ENCODE data around the gene GNAT2. TPM values are rescaled to one million over a fixed set of nuclear protein-coding genes. Genes with fewer than 3 reads are reported as not detected.

The GNAT2 gene
- total RNA-seq, 4 donors from 2014 or later, result not detected

DNA sequence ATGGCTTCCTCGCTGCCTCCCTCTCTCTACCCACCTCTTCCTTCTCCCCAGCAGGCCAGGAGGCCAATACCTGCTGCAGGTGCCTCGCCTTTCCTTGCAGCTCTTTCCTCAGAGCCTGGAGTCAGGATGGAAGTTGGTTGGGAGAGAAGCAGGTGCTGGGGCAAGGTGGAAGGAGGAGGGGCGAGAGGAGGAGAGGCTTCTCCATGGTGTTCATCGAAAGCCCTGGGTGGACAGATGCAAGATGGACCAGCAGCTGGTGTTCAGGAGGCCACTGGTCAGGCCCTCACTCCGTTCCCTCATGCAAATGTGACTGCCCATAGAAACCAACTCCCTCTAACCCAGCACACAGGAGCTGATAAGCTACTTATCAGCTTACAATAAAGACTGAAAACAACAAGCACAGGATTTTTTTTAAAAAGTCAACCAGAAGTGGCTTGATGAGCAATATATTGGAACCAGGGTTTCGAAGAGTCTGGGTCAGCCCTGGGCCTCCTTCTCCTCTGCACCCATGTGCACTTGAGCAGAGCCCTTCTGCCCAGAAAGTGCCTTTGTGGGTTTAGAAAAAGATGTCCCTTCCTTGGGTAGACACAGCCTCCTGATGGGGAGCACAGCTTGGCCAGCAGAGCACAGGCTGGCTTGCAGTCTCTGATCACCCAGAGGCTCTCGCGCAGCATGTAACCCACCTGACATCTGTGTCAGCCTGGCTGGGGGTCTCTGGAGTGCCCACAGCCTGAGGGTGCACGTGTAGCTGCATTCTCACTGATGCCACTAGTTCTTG is 19.8 kb upstream of the GNAT2 start:
- Histone ChIP-seq H3K4me1 (peaks cover 0 to 39% (median 17%) of the 10 kb centered on the region in 3 donors), H3K27ac (no peak overlapping the region), H3K4me3 (no peak overlapping the region), H3K36me3 (no peaks in the 10 kb centered on the region), H3K9me3 (no peaks in the 10 kb centered on the region), H3K27me3 (no peaks in the 10 kb centered on the region)
- WGBS, 2 donors (ENCODE audit: low coverage in 1 of 2), result 100% methylated on average over 1 to 3 of the region's 9 CpGs
- TF ChIP-seq POLR2A (IDR thresholded peaks at IDR 0.05) (no peak), EP300 (IDR thresholded peaks at IDR 0.05) (no peak), POLR2AphosphoS5 (IDR thresholded peaks at IDR 0.05) (no peak)
- TF ChIP-seq, protein P1, sequence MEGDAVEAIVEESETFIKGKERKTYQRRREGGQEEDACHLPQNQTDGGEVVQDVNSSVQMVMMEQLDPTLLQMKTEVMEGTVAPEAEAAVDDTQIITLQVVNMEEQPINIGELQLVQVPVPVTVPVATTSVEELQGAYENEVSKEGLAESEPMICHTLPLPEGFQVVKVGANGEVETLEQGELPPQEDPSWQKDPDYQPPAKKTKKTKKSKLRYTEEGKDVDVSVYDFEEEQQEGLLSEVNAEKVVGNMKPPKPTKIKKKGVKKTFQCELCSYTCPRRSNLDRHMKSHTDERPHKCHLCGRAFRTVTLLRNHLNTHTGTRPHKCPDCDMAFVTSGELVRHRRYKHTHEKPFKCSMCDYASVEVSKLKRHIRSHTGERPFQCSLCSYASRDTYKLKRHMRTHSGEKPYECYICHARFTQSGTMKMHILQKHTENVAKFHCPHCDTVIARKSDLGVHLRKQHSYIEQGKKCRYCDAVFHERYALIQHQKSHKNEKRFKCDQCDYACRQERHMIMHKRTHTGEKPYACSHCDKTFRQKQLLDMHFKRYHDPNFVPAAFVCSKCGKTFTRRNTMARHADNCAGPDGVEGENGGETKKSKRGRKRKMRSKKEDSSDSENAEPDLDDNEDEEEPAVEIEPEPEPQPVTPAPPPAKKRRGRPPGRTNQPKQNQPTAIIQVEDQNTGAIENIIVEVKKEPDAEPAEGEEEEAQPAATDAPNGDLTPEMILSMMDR (IDR thresholded peaks at IDR 0.05), result no peak
- no peak for ATAC-seq

DNA sequence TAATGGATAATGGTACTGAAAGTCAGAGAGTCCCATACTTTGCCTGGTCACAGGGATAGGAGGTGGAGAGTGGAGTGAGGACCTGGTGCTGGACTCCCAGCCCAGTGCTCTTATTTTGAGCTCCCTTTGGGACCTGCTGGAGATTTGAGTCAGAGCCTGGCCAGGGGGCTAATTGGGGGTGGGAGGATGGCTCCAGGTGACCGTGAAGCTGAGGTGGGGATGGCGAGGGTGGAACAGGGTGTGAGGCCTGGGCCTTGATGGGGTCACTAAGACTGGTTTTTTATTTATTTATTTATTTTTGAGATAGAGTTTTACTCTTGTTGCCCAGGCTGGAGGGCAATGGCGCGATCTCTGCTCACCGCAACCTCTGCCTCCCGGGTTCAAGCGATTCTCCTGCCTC is 18.0 kb upstream of the GNAT2 start:
- no peak for TF ChIP-seq POLR2A (IDR thresholded peaks at IDR 0.05)
- TF ChIP-seq EP300 (IDR thresholded peaks at IDR 0.05), result no peak
- TF ChIP-seq, protein P1 (IDR thresholded peaks at IDR 0.05), result no peak
- TF ChIP-seq POLR2AphosphoS5 (IDR thresholded peaks at IDR 0.05), result no peak
- H3K36me3 ChIP-seq, result no peaks in the 10 kb centered on the region
- 95 to 98% methylated on average over 7 of the region's 7 CpGs for whole genome bisulfite sequencing, 2 donors (ENCODE audit: low coverage in 1 of 2)

DNA sequence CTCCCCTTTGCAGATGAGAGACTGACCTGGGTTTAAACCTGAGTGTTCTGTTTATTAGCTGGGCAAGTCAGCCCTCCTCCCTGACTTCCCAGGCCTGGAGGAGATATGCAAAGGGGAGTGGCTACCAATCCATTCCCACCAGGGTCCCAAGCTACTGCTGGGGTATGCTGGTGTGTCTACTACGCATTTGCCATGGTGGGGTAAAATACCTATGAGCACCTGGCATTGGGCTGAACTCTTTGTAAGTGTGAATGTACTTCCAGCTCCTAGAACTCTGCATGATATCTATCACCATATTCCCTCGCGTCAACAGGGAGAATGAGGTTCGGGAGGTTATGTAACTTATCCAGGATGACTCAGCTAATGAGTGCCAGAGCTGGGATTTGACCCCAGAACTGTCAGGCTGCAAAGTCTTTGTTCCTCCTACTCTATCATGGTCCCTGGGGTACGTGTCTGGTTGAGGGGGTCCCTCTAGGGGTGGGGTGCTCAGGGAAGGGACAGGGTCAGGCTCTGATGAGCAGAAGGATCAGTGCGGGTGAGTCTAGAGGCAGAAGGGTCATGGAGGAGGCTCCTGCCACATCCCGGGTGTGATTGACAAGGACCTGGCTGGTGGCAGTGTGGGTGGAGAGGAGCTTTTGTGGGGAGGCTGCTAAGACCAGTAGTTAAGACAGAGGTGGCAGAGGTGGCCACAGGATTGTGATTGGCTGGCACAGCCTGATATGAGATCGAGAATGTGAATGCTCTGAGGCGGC is 17.0 kb upstream of the GNAT2 start:
- ATAC-seq, result peak; percentile 57
- WGBS, 2 donors (ENCODE audit: low coverage in 1 of 2), result 42 to 76% methylated on average over 3 to 6 of the region's 9 CpGs
- Histone ChIP-seq H3K9me3 (no peaks in the 10 kb centered on the region), H3K36me3 (peaks cover 0 to 8% of the 10 kb centered on the region in 2 donors), H3K27me3 (no peaks in the 10 kb centered on the region), H3K27ac (peak overlapping the region in 1 of 4 donors; percentile 6), H3K4me1 (peaks cover 0 to 53% (median 15%) of the 10 kb centered on the region in 3 donors), H3K4me3 (no peak overlapping the region)
- TF ChIP-seq EP300 (IDR thresholded peaks at IDR 0.05), result no peak
- peak; percentile 28 for TF ChIP-seq POLR2AphosphoS5 (IDR thresholded peaks at IDR 0.05)

More for the DNA sequence above, 18.0 kb upstream of the GNAT2 start:
- Histone ChIP-seq H3K27me3 (no peaks in the 10 kb centered on the region), H3K27ac (no peak overlapping the region), H3K4me1 (peaks cover 0 to 42% (median 15%) of the 10 kb centered on the region in 3 donors), H3K4me3 (no peak overlapping the region), H3K9me3 (no peaks in the 10 kb centered on the region)
- ATAC-seq, result no peak

DNA sequence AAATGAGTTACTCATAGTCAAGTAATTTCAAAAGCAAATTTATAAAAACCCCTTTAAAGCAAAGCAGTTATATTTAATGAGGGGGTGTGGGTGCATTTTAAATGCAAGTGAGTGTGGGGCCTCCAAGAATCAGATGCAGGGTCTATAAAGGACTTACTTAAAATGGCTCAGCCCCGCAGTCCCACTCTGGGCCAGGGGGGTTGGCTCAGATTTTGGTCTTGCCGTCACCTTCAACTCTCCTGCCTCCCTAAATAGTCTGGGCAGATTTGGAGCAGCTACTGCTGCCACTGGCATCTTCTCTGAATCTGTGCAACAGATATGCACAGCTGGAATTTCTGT is 16.4 kb upstream of the GNAT2 start:
- Histone ChIP-seq H3K27me3 (no peaks in the 10 kb centered on the region), H3K36me3 (peaks cover 0 to 13% of the 10 kb centered on the region in 2 donors), H3K4me1 (peaks cover 0 to 58% (median 15%) of the 10 kb centered on the region in 3 donors), H3K4me3 (no peak overlapping the region), H3K9me3 (no peaks in the 10 kb centered on the region), H3K27ac (no peak overlapping the region)
- no peak for ATAC-seq
- 53% methylated on average over 2 of the region's 2 CpGs; no CpG with 5 or more reads in 1 of the 2 donors for WGBS, 2 donors (ENCODE audit: low coverage in 1 of 2)
- TF ChIP-seq, protein P1 (IDR thresholded peaks at IDR 0.05), result no peak
- TF ChIP-seq POLR2A (IDR thresholded peaks at IDR 0.05) (no peak), EP300 (IDR thresholded peaks at IDR 0.05) (no peak), POLR2AphosphoS5 (IDR thresholded peaks at IDR 0.05) (no peak)

Data from gastroesophageal sphincter (tissue), 4 donors.